ENCODE results near the gene SLC35A5.

DNA sequence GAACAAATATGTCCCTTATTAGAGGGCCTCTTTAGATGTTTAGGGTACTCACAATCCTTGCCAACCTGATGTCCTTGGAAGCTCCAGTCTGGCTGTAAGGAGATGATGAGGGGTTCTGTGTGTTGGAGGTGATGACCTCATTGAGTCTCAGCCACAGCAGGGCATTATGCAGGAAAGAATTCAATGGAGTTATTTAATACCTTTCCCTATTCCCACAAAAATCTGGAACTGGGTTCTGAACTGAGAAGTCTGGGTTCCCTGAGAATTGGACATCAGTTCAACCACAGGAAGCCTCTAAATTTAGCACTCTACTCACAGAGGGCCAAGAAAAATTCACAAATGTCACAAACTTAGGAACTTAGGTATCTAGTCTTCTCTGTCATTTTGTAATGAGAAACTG lies 36.9 kb downstream of the SLC35A5 start:
- TF ChIP-seq CTCF (IDR thresholded peaks at IDR 0.05) = no peak
- no peak for TF ChIP-seq POLR2A (IDR thresholded peaks at IDR 0.05)

All from Peyer's patch (tissue), 4 donors.